Stomach (tissue), 9 donors: Measurements from ENCODE around the gene PCBP2. TPM values are rescaled to one million over a fixed set of nuclear protein-coding genes. Genes with fewer than 3 reads are reported as not detected.

Source experiments
- DNase-seq, 2 donors: peaks; one replicate each; pipeline versions ENCODE4 v3.0.0 to v3.0.0-alpha.2; 2013 to 2019
- H3K27ac ChIP-seq, 5 donors: fragments of 200-600 bp in 4 of 5; sonication (generic) in 4 of 5; one replicate each; pipeline ENCODE4 v1.5.1; 2013 to 2019; ENCODE audit warnings: mild to moderate bottlenecking in 1 of 5, moderate library complexity in 1 of 5
- H3K27me3 ChIP-seq, 3 donors: fragments of 200-600 bp; sonication (generic); one replicate each; pipeline ENCODE4 v1.5.1; 2017 to 2019; ENCODE audit warnings: mixed run types in 1 of 3
- H3K36me3 ChIP-seq, 4 donors: fragments of 200-600 bp; sonication (generic); 1 replicate in 3 of 4; 2 replicates in 1 of 4; pipeline ENCODE4 v1.5.1; 2016 to 2019
- H3K4me1 ChIP-seq, 4 donors: fragments of 200-600 bp; sonication (generic); one replicate each; pipeline ENCODE4 v1.5.1; 2016 to 2019
- H3K4me3 ChIP-seq, 4 donors: fragments of 200-600 bp; sonication (generic) in 3 of 4; one replicate each; pipeline ENCODE4 v1.5.1; 2016 to 2019; ENCODE audit warnings: mild to moderate bottlenecking in 1 of 4
- H3K9me3 ChIP-seq, 4 donors: fragments of 200-600 bp; sonication (generic); one replicate each; pipeline ENCODE4 v1.5.1; 2016 to 2019
- EP300 ChIP-seq: sonication (generic); formaldehyde crosslinking; IDR thresholded peaks from one replicate; pipeline ENCODE4 v1.6.1; 2017; ENCODE audit warnings: antibody characterized with exemption
- POLR2A ChIP-seq, 4 donors: fragments of 450-650 bp; IDR thresholded peaks; one replicate each; pipeline ENCODE4 v1.6.1; 2016; ENCODE audit warnings: antibody characterized with exemption in 4 of 4, control low read depth in 2 of 4, mild to moderate bottlenecking in 1 of 4, moderate library complexity in 1 of 4
- POLR2AphosphoS5 ChIP-seq, 3 donors: sonication (generic); formaldehyde crosslinking; IDR thresholded peaks; one replicate each; pipeline ENCODE4 v1.6.1; 2016; ENCODE audit warnings: antibody characterized with exemption in 3 of 3
- WGBS, 5 donors: extraction: QIAGEN DNeasy Blood & Tissue Kit in 3 of 5; methylation state at CpG; one replicate each; pipeline versions ENCODE4 v1.1.5 to v1.1.7; 2013 to 2018; 5-methylcytosine and 5-hydroxymethylcytosine counted together
- intact Hi-C: fragments of 100-400 bp; cut with DNase I; formaldehyde crosslinking; loops from one replicate; pipeline ENCODE4 v1.15.1; 2023; ENCODE audit warnings: low total_unique reads
- polyA plus RNA-seq, 3 donors: library from polyadenylated mRNA; stranded (reverse); fragments of 200-250 nt; gene quantifications; one replicate each; pipeline ENCODE4 v1.2.3, GENCODE V29; 2013
- total RNA-seq, 5 donors: library from RNA; depleted of rRNA; stranded (reverse); fragments of >200 nt; gene quantifications; one replicate each; pipeline versions ENCODE4 v1.1.0 to v1.2.3, GENCODE V29; 2014 to 2016
- TF ChIP-seq, protein P1 (sequence below), 7 experiments: fragments of 450-650 bp in 4 of 7; fragments of 200-600 bp in 3 of 7; sonication (generic) in 3 of 7; IDR thresholded peaks; one replicate each; pipeline ENCODE4 v1.5.1; 2016 to 2019; ENCODE audit warnings: antibody characterized with exemption in 7 of 7, control low read depth in 2 of 7, mild to moderate bottlenecking in 1 of 7
- donor health status: healthy with polysubstance abuse.
- donor health status: Bipolar disorder and iron deficiency.
- donor health status: healthy.

PCBP2 gene
- total and polyA plus RNA-seq, 8 donors, result 109 to 714 (median 458) TPM

DNA sequence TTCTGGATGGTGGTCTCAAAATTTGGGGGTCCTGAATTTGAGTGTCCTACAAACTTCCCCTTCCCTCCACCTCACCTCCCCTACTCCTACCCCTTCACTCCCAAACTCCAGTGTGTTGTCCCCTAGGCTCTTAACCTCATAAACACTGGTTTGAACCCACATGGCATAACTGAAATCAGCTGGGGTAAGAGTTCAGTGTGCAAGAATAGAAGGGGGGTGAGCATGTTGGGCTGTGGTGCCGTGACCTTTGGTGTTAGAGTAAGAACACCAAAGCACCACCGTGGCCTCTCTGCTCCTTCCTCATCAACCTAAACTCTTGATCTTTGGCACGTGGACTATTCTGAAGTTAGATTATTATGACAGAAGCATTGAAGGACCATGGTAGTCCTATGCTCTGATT is 11.0 kb downstream of the PCBP2 start:
- intact Hi-C loops, result loop anchor here (10.0 kb wide), 1 partner anchor 52 kb away; no protein-coding TSS in a partner anchor
- Histone ChIP-seq H3K4me3 (no peak overlapping the region), H3K27me3 (no peaks in the 10 kb centered on the region), H3K36me3 (peaks cover 100% of the 10 kb centered on the region in 4 donors), H3K9me3 (no peaks in the 10 kb centered on the region), H3K27ac (peak overlapping the region in 2 of 5 donors; percentile 14 to 20), H3K4me1 (peaks cover 16 to 82% (median 46%) of the 10 kb centered on the region in 4 donors)
- DNase-seq, result no peak
- 43 to 61% (median 44%) methylated on average over 3 of the region's 3 CpGs for WGBS, 5 donors
- no peak for TF ChIP-seq EP300
- TF ChIP-seq POLR2A (IDR thresholded peaks at IDR 0.05), result no peak
- TF ChIP-seq, protein P1, sequence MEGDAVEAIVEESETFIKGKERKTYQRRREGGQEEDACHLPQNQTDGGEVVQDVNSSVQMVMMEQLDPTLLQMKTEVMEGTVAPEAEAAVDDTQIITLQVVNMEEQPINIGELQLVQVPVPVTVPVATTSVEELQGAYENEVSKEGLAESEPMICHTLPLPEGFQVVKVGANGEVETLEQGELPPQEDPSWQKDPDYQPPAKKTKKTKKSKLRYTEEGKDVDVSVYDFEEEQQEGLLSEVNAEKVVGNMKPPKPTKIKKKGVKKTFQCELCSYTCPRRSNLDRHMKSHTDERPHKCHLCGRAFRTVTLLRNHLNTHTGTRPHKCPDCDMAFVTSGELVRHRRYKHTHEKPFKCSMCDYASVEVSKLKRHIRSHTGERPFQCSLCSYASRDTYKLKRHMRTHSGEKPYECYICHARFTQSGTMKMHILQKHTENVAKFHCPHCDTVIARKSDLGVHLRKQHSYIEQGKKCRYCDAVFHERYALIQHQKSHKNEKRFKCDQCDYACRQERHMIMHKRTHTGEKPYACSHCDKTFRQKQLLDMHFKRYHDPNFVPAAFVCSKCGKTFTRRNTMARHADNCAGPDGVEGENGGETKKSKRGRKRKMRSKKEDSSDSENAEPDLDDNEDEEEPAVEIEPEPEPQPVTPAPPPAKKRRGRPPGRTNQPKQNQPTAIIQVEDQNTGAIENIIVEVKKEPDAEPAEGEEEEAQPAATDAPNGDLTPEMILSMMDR (IDR thresholded peaks at IDR 0.05), result no peak
- TF ChIP-seq POLR2AphosphoS5 (IDR thresholded peaks at IDR 0.05), result no peak

DNA sequence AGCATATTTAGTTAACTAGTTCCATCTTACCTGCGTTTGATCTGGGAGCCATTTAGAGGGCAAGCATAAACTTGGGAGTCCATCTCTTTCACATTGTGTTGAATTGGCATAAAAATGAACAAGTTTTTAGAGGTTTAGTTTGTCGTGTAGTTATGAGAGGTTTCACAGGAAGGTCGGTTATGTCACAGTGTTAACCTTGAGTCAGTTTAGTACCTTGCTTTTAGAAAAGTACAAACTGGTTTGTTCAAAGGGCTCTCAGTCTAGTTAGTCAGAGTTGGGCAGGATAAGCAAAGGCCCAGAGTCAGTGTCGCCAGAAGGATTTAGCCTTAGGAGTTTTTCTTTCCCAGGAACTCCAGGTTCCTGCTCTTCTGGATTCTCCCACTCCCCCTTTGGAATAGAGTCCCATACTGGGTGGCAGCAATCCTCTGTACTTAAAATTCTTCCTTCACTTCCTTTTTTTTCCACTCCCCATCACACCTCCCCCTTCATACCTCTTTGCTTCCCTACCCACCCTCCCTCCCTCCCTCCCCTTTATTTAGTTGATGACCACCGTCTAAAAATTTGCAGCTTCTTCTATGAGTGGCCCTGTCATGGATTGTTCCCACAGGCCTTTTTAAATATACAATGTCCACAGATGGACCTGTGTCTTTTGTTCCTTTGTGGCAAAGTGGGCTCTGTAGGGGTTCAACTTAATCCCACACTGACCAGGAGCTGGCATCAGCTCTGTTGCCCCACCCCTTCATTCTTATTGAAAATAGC is 12.1 kb downstream of the PCBP2 start:
- DNase-seq, result no peak
- Histone ChIP-seq H3K4me3 (no peak overlapping the region), H3K4me1 (peaks cover 16 to 80% (median 46%) of the 10 kb centered on the region in 4 donors), H3K36me3 (peaks cover 100% of the 10 kb centered on the region in 4 donors), H3K27ac (peak overlapping the region in 1 of 5 donors; percentile 13), H3K9me3 (no peaks in the 10 kb centered on the region), H3K27me3 (no peaks in the 10 kb centered on the region)
- intact Hi-C loops, result loop anchor here (10.0 kb wide), 1 partner anchor 51 kb away; no protein-coding TSS in a partner anchor
- no peak for TF ChIP-seq POLR2AphosphoS5 (IDR thresholded peaks at IDR 0.05)
- TF ChIP-seq EP300, result no peak
- TF ChIP-seq, protein P1 (IDR thresholded peaks at IDR 0.05), result no peak
- no peak for TF ChIP-seq POLR2A (IDR thresholded peaks at IDR 0.05)
- WGBS, 5 donors, result 40 to 56% (median 43%) methylated on average over 5 of the region's 5 CpGs

DNA sequence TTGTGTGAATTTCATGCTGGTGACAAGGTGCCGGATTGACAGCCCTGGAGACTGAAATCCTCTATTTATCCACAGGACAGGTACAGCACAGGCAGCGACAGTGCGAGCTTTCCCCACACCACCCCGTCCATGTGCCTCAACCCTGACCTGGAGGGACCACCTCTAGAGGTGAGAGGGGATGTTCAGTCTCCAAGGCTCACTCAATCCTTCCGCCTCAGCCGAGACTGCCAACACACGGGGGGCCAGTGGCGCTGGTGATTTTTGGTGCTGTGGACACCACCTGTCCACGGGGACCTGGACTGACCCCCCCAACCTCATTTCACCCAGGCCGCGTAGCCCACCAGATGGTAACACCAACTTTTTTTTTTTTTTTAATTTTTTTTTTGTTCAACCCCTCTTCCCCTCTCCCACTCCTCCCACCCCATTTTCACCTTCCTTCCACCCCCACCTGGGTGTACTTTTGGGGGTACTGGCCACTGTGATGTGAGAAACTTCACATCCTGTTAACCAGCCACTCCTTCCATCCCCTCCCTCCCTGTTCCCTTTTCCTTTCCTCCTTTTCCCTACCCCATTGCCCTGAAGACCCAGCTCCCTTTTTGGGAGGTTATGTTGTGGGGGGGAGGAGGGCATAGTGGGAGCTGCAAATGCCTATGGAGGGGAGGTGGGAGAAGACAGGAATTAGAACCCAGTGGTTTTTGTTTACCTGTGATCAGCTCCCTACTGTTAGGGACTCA is 12.9 kb downstream of the PCBP2 start:
- Histone ChIP-seq H3K27ac (no peak overlapping the region), H3K9me3 (no peaks in the 10 kb centered on the region), H3K36me3 (peaks cover 100% of the 10 kb centered on the region in 4 donors), H3K27me3 (no peaks in the 10 kb centered on the region), H3K4me1 (peaks cover 16 to 75% (median 44%) of the 10 kb centered on the region in 4 donors), H3K4me3 (no peak overlapping the region)
- WGBS, 5 donors, result 86 to 89% (median 87%) methylated on average over 11 of the region's 11 CpGs
- TF ChIP-seq EP300 (no peak), POLR2AphosphoS5 (IDR thresholded peaks at IDR 0.05) (no peak), POLR2A (IDR thresholded peaks at IDR 0.05) (no peak)
- TF ChIP-seq, protein P1 (IDR thresholded peaks at IDR 0.05), result no peak
- DNase-seq, result no peak
- intact Hi-C loops, result loop anchor here (10.0 kb wide), 1 partner anchor 50 kb away; no protein-coding TSS in a partner anchor

DNA sequence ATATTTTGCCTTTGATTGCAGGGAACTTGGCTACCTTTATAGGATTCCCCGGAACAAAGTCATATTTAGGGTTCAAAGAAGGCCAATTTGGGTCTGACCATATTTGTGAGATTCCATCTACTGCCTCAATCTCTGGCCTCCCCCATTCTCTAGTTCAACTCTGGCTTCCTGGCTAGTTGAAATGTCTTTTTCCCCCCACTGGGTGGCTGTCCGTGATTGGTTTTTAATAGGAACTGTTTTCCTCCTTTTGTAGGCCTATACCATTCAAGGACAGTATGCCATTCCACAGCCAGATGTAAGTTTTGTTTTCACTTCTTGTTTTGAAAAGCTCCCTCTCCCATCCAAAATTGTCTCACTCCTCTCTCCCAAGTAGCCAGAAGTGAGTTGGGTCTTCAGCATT is 13.8 kb downstream of the PCBP2 start:
- intact Hi-C loops, result loop anchor here (10.0 kb wide), 1 partner anchor 49 kb away; no protein-coding TSS in a partner anchor
- TF ChIP-seq POLR2AphosphoS5 (IDR thresholded peaks at IDR 0.05), result no peak
- no peak for TF ChIP-seq POLR2A (IDR thresholded peaks at IDR 0.05)
- no peak for TF ChIP-seq EP300
- TF ChIP-seq, protein P1 (IDR thresholded peaks at IDR 0.05), result no peak
- H3K4me3 ChIP-seq, result no peak overlapping the region
- 35 to 54% (median 43%) methylated on average over 2 of the region's 2 CpGs for WGBS, 5 donors
- peaks cover 100% of the 10 kb centered on the region in 4 donors for H3K36me3 ChIP-seq
- no peak for DNase-seq
- no peak overlapping the region for H3K27ac ChIP-seq
- H3K4me1 ChIP-seq, result peaks cover 12 to 74% (median 41%) of the 10 kb centered on the region in 4 donors
- no peaks in the 10 kb centered on the region for H3K27me3 ChIP-seq
- no peaks in the 10 kb centered on the region for H3K9me3 ChIP-seq
